Measurements from ENCODE around the gene SP3.

The SP3 gene

DNA sequence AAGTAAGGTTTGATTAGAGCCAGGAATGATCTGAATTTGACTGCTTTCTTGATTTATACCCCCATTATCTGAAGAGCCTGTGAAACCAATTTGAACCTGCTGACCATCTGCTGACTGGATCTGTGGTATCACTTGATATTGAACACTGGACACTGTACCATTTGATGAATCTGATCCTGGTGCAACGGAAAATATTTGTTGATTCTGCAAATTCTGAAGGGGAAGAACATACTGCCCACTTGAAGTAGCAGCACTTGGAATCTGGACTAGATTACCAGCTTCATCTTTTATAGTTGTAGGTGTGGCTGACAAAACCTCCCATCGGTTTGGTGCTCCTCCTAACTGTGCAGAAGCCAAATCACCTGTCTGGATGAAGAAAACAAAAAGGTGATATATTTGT, 9.3 kb downstream of the SP3 start:
- TF ChIP-seq, protein P1, sequence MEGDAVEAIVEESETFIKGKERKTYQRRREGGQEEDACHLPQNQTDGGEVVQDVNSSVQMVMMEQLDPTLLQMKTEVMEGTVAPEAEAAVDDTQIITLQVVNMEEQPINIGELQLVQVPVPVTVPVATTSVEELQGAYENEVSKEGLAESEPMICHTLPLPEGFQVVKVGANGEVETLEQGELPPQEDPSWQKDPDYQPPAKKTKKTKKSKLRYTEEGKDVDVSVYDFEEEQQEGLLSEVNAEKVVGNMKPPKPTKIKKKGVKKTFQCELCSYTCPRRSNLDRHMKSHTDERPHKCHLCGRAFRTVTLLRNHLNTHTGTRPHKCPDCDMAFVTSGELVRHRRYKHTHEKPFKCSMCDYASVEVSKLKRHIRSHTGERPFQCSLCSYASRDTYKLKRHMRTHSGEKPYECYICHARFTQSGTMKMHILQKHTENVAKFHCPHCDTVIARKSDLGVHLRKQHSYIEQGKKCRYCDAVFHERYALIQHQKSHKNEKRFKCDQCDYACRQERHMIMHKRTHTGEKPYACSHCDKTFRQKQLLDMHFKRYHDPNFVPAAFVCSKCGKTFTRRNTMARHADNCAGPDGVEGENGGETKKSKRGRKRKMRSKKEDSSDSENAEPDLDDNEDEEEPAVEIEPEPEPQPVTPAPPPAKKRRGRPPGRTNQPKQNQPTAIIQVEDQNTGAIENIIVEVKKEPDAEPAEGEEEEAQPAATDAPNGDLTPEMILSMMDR (IDR thresholded peaks at IDR 0.05; ENCODE audit: low read depth, low read length, missing control alignments) = no peak
- peaks cover 18% of the 10 kb centered on the region for H3K36me3 ChIP-seq (replicated peaks)
- H3K27me3 ChIP-seq (replicated peaks) = no peaks in the 10 kb centered on the region
- in situ Hi-C loops (cut with HindIII; ENCODE audit: low pct_ligation_motif_present, low sequenced_read_pairs) = no loop called here
- H3K4me3 ChIP-seq (ENCODE audit: low read depth, low read length) = no peak overlapping the region
- H3K27ac ChIP-seq = no peak overlapping the region
- DNase-seq = no peak

DNA sequence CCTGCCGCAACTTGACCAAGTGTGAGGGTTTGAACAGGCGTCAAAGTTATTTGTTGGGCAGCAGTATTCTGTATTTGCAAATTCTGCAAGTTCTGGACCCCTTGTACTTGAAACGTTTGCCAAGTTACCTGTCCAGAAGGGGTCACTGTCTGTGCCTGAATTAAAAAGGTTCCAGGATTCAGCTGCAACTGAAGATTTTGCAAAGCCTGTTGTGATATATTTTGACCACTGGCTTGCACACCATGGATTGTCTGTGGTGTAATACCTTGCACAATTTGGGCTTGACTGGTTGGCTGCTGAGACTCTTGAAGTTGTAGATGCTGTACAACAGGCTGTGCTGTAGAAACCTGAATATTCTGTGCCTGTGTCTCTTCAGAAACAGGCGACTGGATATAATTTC, 10.2 kb downstream of the SP3 start:
- DNase-seq = no peak
- Histone ChIP-seq H3K36me3 (replicated peaks) (peaks cover 18% of the 10 kb centered on the region), H3K27ac (no peak overlapping the region), H3K4me3 (ENCODE audit: low read depth, low read length) (no peak overlapping the region), H3K27me3 (replicated peaks) (no peaks in the 10 kb centered on the region)
- in situ Hi-C loops (cut with HindIII; ENCODE audit: low pct_ligation_motif_present, low sequenced_read_pairs) = no loop called here
- TF ChIP-seq, protein P1 (IDR thresholded peaks at IDR 0.05; ENCODE audit: low read depth, low read length, missing control alignments) = no peak

DNA sequence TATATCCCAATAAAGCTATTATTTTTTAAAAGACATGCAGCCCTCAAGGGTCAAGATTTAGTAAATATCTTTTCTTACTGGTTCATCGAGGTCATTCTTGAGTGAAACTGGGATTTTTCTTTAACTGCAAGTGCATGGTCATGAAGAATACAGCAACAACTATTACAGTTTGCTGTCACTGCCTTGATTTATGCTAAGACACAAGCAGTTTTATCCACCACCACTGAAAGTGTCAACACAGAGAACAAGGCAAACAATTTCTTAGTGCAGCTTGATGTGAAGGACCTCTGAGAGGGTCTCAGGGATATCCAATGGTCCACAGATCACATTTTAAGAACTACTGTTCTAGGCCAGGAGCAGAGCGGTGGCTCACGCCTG, 12.1 kb downstream of the SP3 start:
- peaks cover 18% of the 10 kb centered on the region for H3K36me3 ChIP-seq (replicated peaks)
- TF ChIP-seq, protein P1 (IDR thresholded peaks at IDR 0.05; ENCODE audit: low read depth, low read length, missing control alignments) = no peak
- DNase-seq = no peak
- H3K27me3 ChIP-seq (replicated peaks) = no peaks in the 10 kb centered on the region
- no peak overlapping the region for H3K4me3 ChIP-seq (ENCODE audit: low read depth, low read length)
- in situ Hi-C loops (cut with HindIII; ENCODE audit: low pct_ligation_motif_present, low sequenced_read_pairs) = no loop called here
- H3K27ac ChIP-seq = no peak overlapping the region

DNA sequence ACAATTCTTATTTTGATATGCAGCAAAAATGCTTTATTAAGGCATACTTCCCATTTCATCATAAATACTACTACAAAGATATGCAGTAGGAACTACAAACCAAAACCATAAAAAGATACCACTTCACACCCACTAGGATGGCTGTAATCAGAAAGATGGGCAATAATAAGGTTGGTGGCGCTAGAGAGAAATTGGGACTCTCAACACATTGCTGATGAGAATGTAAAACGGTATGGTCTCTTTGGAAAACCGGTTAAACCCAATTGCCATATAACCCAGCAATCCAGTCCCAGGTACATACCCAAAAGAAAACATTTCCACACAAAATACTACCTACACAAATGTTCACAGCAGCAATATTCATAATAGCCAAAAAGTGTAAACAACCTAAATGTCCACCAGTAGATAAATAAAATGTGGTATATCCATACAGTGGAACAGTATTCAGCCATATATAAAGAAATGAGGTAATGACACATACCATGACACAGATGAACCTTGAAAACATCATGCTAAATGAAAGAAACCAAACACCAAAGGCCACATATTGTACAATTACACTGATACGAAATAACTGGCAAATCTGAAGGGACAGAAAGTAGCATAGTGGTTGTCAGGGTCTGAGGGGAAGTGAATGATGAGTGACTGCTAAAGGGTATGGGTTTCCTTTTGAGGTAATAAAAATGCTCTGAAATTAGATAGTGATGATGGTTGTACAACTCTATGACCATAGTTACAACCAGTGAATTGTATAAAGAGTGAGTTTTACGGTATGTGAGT, 12.7 kb downstream of the SP3 start:
- Histone ChIP-seq H3K27ac (no peak overlapping the region), H3K27me3 (replicated peaks) (no peaks in the 10 kb centered on the region), H3K4me3 (ENCODE audit: low read depth, low read length) (no peak overlapping the region), H3K36me3 (replicated peaks) (peaks cover 18% of the 10 kb centered on the region)
- TF ChIP-seq, protein P1 (IDR thresholded peaks at IDR 0.05; ENCODE audit: low read depth, low read length, missing control alignments) = no peak
- DNase-seq = no peak
- in situ Hi-C loops (cut with HindIII; ENCODE audit: low pct_ligation_motif_present, low sequenced_read_pairs) = no loop called here

GRCh38 chr2:173948842-173949241, 16.3 kb downstream of the SP3 start:
- in situ Hi-C loops (cut with HindIII; ENCODE audit: low pct_ligation_motif_present, low sequenced_read_pairs) = no loop called here
- H3K36me3 ChIP-seq (replicated peaks) = peaks cover 3% of the 10 kb centered on the region
- no peaks in the 10 kb centered on the region for H3K27me3 ChIP-seq (replicated peaks)
- TF ChIP-seq, protein P1 (IDR thresholded peaks at IDR 0.05; ENCODE audit: low read depth, low read length, missing control alignments) = no peak
- DNase-seq = no peak
- H3K27ac ChIP-seq = no peak overlapping the region
- H3K4me3 ChIP-seq (ENCODE audit: low read depth, low read length) = no peak overlapping the region

DNA sequence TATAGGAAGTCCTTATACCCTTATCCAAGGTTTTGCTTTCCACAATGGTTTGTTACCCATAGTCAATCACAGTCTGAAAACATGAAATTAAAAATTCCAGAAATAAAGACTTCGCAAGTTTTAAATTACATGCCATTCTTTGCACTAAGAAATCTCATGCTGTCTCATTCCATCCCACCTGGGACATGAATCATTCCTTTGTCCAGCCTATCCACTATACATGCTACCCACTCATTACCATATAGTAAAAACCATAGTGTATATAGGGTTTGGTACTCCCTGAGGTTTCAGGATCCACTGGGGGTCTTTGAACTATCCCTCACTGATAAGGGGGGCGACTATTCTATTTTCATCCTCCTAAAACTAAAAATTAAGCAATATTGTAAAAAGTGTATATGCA, 17.0 kb downstream of the SP3 start:
- Histone ChIP-seq H3K4me3 (ENCODE audit: low read depth, low read length) (no peak overlapping the region), H3K27me3 (replicated peaks) (no peaks in the 10 kb centered on the region), H3K27ac (no peak overlapping the region), H3K36me3 (replicated peaks) (peaks cover under 1% of the 10 kb centered on the region)
- DNase-seq = no peak
- in situ Hi-C loops (cut with HindIII; ENCODE audit: low pct_ligation_motif_present, low sequenced_read_pairs) = no loop called here
- TF ChIP-seq, protein P1 (IDR thresholded peaks at IDR 0.05; ENCODE audit: low read depth, low read length, missing control alignments) = no peak
